Esophagus (tissue), 2 donors: ENCODE measurements around the gene MYL3. TPM values are rescaled to one million over a fixed set of nuclear protein-coding genes. Genes with fewer than 3 reads are reported as not detected.

Source experiments
- H3K27ac ChIP-seq, 2 donors: one replicate each; pipeline ENCODE4 v1.5.1; 2013; ENCODE audit warnings: low read depth in 2 of 2, mild to moderate bottlenecking in 2 of 2, inconsistent platforms in 1 of 2, low read length in 1 of 2, moderate library complexity in 1 of 2
- H3K27me3 ChIP-seq, 2 donors: one replicate each; pipeline ENCODE4 v1.6.1; 2013; ENCODE audit warnings: low read length in 2 of 2, control low read depth in 1 of 2, mild to moderate bottlenecking in 1 of 2; ENCODE audit not compliant: insufficient read depth in 2 of 2, control insufficient read depth in 1 of 2
- H3K36me3 ChIP-seq, 2 donors: one replicate each; pipeline ENCODE4 v1.6.1; 2013; ENCODE audit warnings: low read length in 1 of 2; ENCODE audit not compliant: control insufficient read depth in 2 of 2, insufficient read depth in 2 of 2
- H3K4me1 ChIP-seq, 2 donors: one replicate each; pipeline ENCODE4 v1.6.1; 2013; ENCODE audit warnings: low read length in 1 of 2; ENCODE audit not compliant: control insufficient read depth in 2 of 2, insufficient read depth in 2 of 2
- H3K4me3 ChIP-seq, 2 donors: one replicate each; pipeline ENCODE4 v1.5.1; 2013; ENCODE audit warnings: low read length in 2 of 2, mild to moderate bottlenecking in 2 of 2, low read depth in 1 of 2, moderate library complexity in 1 of 2
- H3K9me3 ChIP-seq, 2 donors: one replicate each; pipeline ENCODE4 v1.6.1; 2013; ENCODE audit warnings: mild to moderate bottlenecking in 2 of 2, low read depth in 1 of 2, low read length in 1 of 2, moderate library complexity in 1 of 2; ENCODE audit not compliant: control insufficient read depth in 2 of 2, insufficient read depth in 1 of 2
- WGBS, 2 donors: extraction: QIAGEN DNeasy Blood & Tissue Kit; methylation state at CpG; one replicate each; pipeline ENCODE4 v1.1.7; 2013; 5-methylcytosine and 5-hydroxymethylcytosine counted together
- polyA plus RNA-seq, 2 donors: library from polyadenylated mRNA; stranded (reverse); fragments of 200-250 nt; gene quantifications; one replicate each; pipeline ENCODE4 v1.2.3, GENCODE V29; 2013
- donor health status: healthy with polysubstance abuse.
- donor health status: Bipolar disorder and iron deficiency.

MYL3 gene
- polyA plus RNA-seq, 2 donors, result 0.67 to 0.87 TPM

- WGBS, 2 donors, result 83 to 89% methylated on average over 3 of the region's 3 CpGs
- no peaks in the 10 kb centered on the region for H3K36me3 ChIP-seq
- H3K9me3 ChIP-seq, result no peaks in the 10 kb centered on the region
- peaks cover 3 to 6% of the 10 kb centered on the region in 2 donors for H3K4me1 ChIP-seq
- H3K4me3 ChIP-seq, result no peak overlapping the region
- H3K27me3 ChIP-seq, result peaks cover 0 to 12% of the 10 kb centered on the region in 2 donors
- no peak overlapping the region for H3K27ac ChIP-seq
These were observed 22.4 kb upstream of the MYL3 start for GRCh38 chr3:46885612-46886011.

- WGBS, 2 donors, result 84 to 87% methylated on average over 7 of the region's 7 CpGs
- H3K9me3 ChIP-seq, result no peaks in the 10 kb centered on the region
These were observed 21.7 kb upstream of the MYL3 start for GRCh38 chr3:46884929-46885328.

GRCh38 chr3:46884427-46884826 is 21.2 kb upstream of the MYL3 start:
- H3K4me3 ChIP-seq, result no peak overlapping the region

More at GRCh38 chr3:46884929-46885328, 21.7 kb upstream of the MYL3 start:
- Histone ChIP-seq H3K27ac (no peak overlapping the region), H3K4me1 (peaks cover 3 to 6% of the 10 kb centered on the region in 2 donors), H3K27me3 (peaks cover 0 to 12% of the 10 kb centered on the region in 2 donors), H3K4me3 (no peak overlapping the region), H3K36me3 (no peaks in the 10 kb centered on the region)

GRCh38 chr3:46883830-46884185 is 20.6 kb upstream of the MYL3 start:
- peaks cover 0 to 12% of the 10 kb centered on the region in 2 donors for H3K27me3 ChIP-seq

More at GRCh38 chr3:46884427-46884826, 21.2 kb upstream of the MYL3 start:
- Histone ChIP-seq H3K9me3 (no peaks in the 10 kb centered on the region), H3K27ac (no peak overlapping the region), H3K4me1 (peaks cover 3 to 6% of the 10 kb centered on the region in 2 donors), H3K27me3 (peaks cover 0 to 12% of the 10 kb centered on the region in 2 donors), H3K36me3 (no peaks in the 10 kb centered on the region)
- WGBS, 2 donors, result 52 to 80% methylated on average over 5 of the region's 5 CpGs

GRCh38 chr3:46883054-46883829 is 20.0 kb upstream of the MYL3 start:
- 5 to 8% methylated on average over 30 to 71 of the region's 78 CpGs for WGBS, 2 donors

More at GRCh38 chr3:46883830-46884185, 20.6 kb upstream of the MYL3 start:
- Histone ChIP-seq H3K4me3 (no peak overlapping the region), H3K36me3 (no peaks in the 10 kb centered on the region), H3K9me3 (no peaks in the 10 kb centered on the region), H3K4me1 (peaks cover 3 to 6% of the 10 kb centered on the region in 2 donors), H3K27ac (no peak overlapping the region)
- 65 to 74% methylated on average over 4 of the region's 4 CpGs for WGBS, 2 donors

GRCh38 chr3:46882377-46883053 is 19.3 kb upstream of the MYL3 start:
- peaks cover 0 to 12% of the 10 kb centered on the region in 2 donors for H3K27me3 ChIP-seq
- 1 to 2% methylated on average over 64 to 72 of the region's 72 CpGs for WGBS, 2 donors

More at GRCh38 chr3:46883054-46883829, 20.0 kb upstream of the MYL3 start:
- H3K9me3 ChIP-seq, result no peaks in the 10 kb centered on the region
- peaks cover 3 to 6% of the 10 kb centered on the region in 2 donors for H3K4me1 ChIP-seq
- H3K27me3 ChIP-seq, result peaks cover 0 to 12% of the 10 kb centered on the region in 2 donors
- H3K36me3 ChIP-seq, result no peaks in the 10 kb centered on the region
- peak overlapping the region; percentile 1 to 51 for H3K4me3 ChIP-seq
- H3K27ac ChIP-seq, result no peak overlapping the region

GRCh38 chr3:46881596-46882376 is 18.5 kb upstream of the MYL3 start:
- Histone ChIP-seq H3K9me3 (no peaks in the 10 kb centered on the region), H3K4me3 (peak overlapping the region; percentile 28 to 51), H3K36me3 (no peaks in the 10 kb centered on the region), H3K27me3 (peaks cover 0 to 12% of the 10 kb centered on the region in 2 donors), H3K27ac (peak overlapping the region; percentile 44 to 54), H3K4me1 (peaks cover 3 to 6% of the 10 kb centered on the region in 2 donors)
- WGBS, 2 donors, result 2% methylated on average over 65 to 83 of the region's 83 CpGs

More at GRCh38 chr3:46882377-46883053, 19.3 kb upstream of the MYL3 start:
- H3K4me3 ChIP-seq, result peak overlapping the region; percentile 28 to 51
- H3K36me3 ChIP-seq, result no peaks in the 10 kb centered on the region
- peak overlapping the region; percentile 44 to 54 for H3K27ac ChIP-seq
- H3K9me3 ChIP-seq, result no peaks in the 10 kb centered on the region
- peaks cover 3 to 6% of the 10 kb centered on the region in 2 donors for H3K4me1 ChIP-seq

DNA sequence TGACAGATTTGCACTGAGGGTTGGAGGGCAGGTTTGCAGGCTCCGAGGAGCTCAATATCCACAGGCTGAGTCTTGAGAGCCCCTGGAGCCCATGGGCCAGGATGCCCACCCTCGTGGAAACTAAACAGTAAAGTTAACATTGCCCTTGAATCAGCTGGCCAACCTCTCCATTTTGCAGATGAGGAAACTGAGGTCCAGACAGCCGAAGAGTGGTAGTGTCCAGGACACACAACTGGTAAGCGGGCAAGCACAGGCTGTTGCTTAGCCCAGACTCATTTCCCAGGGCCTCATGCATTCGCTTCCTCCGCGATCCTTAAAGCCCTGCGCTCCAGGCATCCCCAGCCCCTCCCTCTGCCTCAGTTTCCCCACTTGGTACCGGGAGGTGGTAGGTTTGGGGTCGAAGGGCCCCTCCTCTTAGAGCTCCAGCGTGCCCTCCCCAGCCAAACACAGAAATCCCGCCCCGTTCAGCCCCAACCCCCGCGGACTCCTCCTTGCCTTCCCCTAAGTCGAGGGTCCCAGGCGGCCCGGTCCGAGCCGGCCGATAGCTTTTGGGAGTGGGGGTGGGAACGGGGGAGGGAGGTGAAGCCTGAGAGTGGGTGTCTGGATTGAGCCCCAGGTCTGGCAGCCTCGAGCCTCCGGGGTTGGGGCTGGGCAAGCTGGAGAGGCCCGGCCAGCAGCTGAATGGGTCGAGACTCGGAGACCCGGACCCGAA is 17.8 kb upstream of the MYL3 start:
- Histone ChIP-seq H3K27ac (no peak overlapping the region), H3K4me3 (peak overlapping the region; percentile 27 to 51), H3K4me1 (peaks cover 3 to 6% of the 10 kb centered on the region in 2 donors), H3K36me3 (no peaks in the 10 kb centered on the region), H3K27me3 (peaks cover 0 to 12% of the 10 kb centered on the region in 2 donors), H3K9me3 (no peaks in the 10 kb centered on the region)
- WGBS, 2 donors, result 40 to 41% methylated on average over 28 to 29 of the region's 29 CpGs
